Activated CD8-positive, alpha-beta memory T cell treated with anti-CD3 and anti-CD28 coated beads for 36 hours (primary cell): ENCODE results near the gene WDR45B. TPM values are rescaled to one million over a fixed set of nuclear protein-coding genes. Genes with fewer than 3 reads are reported as not detected.

Source experiments
- CTCF ChIA-PET: fragments of 350-600 bp; sonication (Branson Sonifier 250); formaldehyde crosslinking; loops from one replicate; lab custom pipeline; 2021; ENCODE audit warnings: antibody characterized with exemption; lab: Charles Lee
- POLR2A ChIA-PET: fragments of 350-600 bp; sonication (Branson Sonifier 250); formaldehyde crosslinking; loops from one replicate; lab custom pipeline; 2021; ENCODE audit warnings: antibody characterized with exemption; lab: Charles Lee
- total RNA-seq, 2 experiments: library from RNA; stranded (reverse); gene quantifications; one replicate each; pipeline ENCODE4 v1.2.3, GENCODE V29; 2021

WDR45B gene
- total RNA-seq, 2 experiments from 2014 or later, result 57.0 to 57.9 TPM

DNA sequence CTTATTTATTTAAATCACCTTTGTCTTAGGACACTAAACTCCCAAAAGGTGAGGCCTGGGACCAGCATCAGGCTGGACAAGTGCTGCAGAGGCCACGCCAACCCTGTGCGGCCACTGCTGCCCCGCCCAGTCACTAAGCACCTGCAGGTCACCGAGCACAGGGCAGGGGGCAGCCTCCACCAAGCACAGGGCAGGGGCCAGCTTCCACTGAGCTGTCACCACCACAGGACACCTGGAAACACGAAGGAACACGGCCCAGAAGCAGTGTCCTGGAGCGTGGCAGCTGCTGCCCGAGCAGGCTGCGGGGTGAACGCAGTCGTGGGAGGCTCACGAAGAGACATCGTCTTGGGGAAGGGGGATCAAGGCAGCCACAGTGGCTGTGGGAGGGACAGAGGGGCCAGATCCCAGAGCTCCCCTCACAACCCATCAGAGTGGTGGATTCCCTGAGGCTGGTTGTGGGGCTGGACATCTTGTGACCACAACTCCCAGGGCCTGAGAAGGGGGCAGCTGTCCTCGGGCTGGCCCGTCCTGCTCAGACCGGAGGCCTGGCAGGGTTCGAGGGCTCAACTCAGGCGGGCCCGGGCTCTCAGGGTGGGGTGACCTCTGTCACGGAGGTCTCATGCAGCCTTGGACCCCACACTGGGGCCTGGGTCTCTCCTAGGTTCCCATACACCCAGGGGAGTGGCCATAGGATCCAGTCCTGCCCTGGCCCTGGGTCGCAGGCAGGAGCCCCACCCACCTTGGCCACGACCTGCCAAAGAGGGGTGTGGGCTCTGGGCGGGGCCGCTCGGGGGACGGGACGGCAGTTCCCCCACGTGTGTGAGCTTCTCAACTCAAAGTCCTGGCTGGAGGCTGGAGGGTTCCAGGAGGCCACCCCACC lies 31.6 kb upstream of the WDR45B start:
- ChIA-PET POLR2A (no interaction called here), CTCF (no interaction called here)

DNA sequence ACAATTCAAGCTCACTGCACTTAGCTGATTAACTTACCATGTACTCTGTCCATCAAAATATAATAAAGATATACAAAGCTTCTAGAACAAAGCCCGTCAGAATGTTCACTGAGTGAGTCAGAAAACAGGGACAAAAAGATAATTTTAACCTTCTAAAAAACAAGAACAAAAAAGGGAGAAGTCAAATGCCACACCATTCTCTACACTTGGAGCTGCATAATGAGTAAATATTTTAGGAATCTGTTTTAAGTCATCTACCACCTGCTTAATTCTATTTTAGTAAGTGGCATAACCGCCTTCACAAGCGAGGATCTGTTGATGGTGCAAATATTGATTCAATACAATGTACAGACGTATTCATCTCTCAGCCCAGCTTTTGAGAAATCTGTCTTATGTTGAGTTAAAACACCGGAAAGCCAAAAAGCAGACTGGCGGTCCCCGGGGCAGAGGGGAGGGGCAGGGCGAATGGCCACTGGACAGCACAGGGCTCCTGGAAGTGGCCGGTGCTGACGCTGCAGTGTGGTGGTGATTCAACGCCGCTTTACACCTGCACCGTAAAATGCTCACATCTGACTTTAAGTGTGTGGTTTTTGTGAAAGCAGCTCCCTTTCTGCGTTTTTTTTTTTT lies 30.1 kb upstream of the WDR45B start:
- ChIA-PET POLR2A (no interaction called here), CTCF (interaction anchor here (0.5 to 1.0 kb wide), 2 partner anchors 10 to 118 kb away, joined by 3 read pairs; no protein-coding TSS in a partner anchor)

DNA sequence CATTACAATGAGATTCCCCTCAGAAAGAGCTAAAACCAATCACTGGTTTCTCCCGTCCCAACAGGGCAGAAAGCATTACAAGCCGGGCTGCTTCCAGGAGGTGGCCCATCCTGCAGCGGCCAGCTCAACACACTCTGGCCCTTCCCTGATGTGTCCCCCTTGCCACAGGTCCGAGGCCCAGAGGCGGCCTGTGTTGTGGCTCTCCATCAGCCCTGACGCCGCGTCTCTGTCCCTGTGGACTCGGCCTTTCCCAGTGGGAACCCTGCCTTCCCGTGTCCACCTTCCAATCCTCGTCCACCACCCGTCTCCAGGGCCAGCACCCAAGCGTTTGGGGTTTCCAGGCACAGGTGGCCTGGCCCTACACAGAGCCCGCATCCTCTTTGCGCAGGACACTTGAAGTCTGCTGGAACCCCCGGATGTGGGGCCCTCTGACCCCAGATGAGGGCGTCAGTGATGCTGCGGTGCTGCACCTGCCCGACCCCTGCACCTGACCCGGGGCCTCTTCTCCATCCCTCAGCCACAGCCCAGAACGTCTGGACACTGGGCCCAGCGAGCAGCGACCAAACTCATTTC lies 29.2 kb upstream of the WDR45B start:
- CTCF ChIA-PET, result interaction anchor here (1.0 kb wide), 1 partner anchor 9 kb away, joined by 3 read pairs; no protein-coding TSS in a partner anchor
- POLR2A ChIA-PET, result no interaction called here

DNA sequence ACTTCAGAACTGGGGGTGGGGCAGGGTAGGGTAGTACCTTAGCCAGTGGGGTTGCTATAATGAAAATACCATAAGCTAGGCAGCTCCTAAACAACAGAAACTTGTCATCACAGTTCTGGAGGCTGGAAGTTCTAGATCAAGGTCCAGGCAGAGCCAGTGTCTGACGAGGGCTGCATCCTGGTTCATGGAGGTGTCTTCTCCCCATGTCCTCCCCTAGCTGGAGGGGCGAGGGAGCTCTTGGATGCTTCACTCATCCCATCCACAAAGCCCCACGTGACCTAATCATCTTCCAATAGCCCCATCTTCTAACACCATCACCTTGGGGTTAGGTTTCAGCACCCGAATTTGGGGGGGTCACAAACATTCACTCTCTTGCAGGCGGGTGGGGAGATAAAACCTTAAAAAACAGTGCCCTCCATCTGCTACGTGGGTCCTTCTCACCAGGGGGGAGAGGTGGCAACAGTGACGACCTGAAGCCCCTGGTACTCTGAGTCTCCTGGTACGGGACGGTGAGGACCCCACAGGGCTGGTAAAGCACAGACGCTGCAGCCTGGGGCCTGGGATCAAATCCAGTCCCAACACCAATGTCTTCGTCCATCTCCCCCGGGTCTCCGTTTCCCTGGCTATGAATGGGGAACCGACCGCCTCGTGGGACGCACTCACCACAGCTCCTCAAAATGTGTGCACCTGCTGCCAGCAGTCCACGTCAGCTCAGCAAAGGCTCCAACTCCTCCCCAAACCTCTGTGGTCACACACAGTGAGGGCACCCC lies 27.4 kb upstream of the WDR45B start:
- ChIA-PET POLR2A (no interaction called here), CTCF (no interaction called here)

DNA sequence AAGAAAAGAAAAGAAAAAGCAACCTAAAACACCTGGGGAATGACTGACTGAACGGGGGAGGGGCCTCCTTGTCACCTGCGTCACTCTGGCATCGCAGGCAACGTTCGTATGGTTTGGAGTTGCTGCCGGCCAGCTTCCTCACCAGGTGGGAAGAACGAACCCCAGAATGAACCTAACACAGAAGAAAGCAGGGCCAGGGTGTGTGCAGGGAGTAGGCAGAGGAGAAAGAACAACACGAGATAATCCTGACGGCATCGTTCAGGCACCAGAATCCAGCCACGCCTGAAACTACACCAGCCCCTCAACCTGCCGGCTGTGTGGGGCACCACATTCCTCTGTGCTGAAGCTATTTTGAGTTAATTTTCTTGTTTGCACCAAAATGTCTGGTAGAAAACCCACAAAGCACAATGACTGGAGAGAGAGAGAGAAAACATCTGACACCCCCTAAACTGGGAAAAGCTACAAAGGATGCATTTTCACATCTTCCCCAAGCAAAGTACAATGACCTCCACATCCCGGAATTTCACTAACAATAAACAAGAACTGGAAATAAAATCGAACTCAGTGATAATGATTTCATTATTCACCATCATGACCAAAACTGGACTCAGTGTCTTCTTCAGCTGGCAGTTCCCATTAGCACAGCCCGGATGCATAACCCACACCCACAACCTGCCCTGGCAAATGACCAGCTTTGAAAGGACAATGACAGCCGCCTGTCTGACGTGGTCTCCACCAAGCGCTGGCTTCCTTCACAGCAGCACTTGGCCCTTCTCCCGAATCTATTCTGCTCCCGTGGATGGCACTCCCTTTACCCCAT lies 26.6 kb upstream of the WDR45B start:
- ChIA-PET POLR2A (no interaction called here), CTCF (no interaction called here)

DNA sequence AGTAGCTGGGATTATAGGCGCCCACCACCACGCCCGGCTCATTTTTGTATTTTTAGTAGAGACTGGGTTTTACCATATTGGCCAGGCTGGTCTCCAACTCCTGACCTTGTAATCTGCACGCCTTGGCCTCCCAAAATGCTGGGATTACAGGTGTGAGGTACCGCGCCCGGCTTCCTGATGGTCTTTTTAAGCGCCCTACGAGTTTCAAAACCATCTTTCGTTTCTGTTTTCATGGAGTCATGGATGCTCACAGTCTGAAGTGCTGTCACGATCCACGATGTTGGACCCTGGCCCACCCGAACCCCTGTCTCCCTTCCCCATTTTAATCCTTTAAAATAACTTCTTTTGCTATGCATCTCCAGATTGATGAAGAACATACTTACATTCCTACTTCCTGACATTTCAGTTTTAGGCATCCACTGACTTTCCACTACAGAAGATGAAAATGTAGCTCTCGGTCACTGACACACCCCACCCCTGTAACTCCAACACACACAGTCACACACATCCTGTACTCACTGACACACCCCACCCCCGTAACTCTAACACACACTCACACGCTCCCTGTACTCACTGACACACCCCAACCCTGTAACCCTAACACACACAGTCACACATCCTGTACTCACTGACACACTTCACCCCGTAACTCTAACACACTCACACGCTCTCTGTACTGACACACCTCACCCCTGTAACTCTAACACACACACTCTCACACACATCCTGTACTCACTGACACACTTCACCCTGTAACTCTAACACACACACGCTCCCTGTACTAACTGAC lies 22.6 kb upstream of the WDR45B start:
- CTCF ChIA-PET, result interaction anchor here (0.8 kb wide), 1 partner anchor 85 kb away, joined by 3 read pairs; no protein-coding TSS in a partner anchor
- POLR2A ChIA-PET, result no interaction called here

DNA sequence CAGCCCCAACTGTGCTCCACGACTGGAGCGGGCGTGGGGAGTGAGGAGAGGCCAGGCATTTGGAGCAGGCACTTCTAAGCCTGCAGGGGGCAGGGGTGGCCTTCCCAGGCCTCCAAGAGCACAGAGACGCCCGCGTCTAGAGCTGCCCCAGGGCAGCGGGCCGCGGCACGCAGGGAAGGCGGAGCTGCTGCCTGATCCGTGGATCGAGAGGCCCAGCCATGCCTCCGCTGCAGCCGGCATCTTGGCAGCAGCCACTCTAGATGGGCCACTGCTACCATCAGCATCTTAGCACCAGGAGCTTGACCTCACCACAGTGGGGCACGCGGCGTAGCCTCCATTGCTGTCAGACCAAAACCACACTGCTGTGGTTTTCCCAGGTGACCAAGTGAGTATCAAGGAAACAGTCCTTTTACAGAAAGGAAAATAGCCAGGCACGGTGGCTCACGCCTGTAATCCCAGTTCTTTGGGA lies 20.4 kb upstream of the WDR45B start:
- POLR2A ChIA-PET, result no interaction called here
- CTCF ChIA-PET, result interaction anchor here (0.6 to 2.0 kb wide), 11 partner anchors 9 to 113 kb away, joined by 3 to 5 read pairs (median 4); no protein-coding TSS in a partner anchor

DNA sequence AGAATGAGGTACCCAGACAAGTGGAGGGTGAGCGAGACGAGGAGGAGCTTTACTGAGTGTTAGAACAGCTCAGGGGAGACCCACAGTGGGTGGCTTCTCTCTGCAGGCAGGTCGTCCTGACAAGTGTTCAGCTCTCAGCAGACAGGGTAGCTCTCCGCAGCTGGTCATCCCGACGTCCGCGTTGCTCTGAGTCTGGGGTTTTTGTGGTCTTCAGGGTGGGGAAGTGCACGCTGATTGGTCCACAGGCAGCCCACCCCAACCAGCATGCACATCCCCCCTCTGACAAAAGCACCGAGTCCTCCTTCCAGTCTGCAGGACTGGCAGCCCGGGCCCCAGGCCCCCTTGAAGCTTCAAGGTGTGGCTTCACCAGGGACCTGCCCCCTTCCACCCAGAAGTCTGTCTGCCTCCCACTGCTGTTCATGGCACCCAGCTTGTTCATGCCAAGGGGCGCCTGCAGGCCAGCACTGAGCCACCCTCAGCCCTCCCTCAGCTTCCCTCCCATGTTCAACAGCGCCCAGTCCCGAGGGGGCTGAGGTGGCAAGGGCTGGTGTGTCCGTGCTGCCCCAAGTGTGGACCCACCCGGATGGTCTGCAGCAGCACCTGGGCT lies 19.9 kb upstream of the WDR45B start:
- ChIA-PET CTCF (interaction anchor here (0.6 to 2.0 kb wide), 9 partner anchors 12 to 113 kb away, joined by 3 to 5 read pairs (median 4); no protein-coding TSS in a partner anchor), POLR2A (interaction anchor here (0.5 kb wide), 1 partner anchor 175 kb away, joined by 3 read pairs; no protein-coding TSS in a partner anchor)

DNA sequence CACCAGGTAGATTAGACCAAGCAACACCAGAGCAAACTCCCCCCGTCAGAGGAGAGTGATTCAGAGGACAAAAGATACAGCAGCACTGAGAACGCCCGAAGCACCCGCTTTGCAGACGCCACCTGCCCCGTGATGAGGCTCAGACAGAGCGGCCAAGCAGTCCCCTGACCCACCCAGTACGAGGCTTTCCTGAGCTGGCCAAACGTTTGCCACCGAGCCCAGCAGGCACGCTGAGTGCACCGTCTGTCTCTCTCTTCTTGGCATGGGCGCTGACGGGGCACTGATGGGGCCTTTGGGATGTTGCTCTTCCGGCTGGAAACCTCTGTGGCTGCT lies 19.4 kb upstream of the WDR45B start:
- CTCF ChIA-PET, result interaction anchor here (0.6 to 2.0 kb wide), 5 partner anchors 13 to 114 kb away, joined by 3 to 5 read pairs (median 4); no protein-coding TSS in a partner anchor
- POLR2A ChIA-PET, result interaction anchor here (0.5 kb wide), 1 partner anchor 175 kb away, joined by 3 read pairs; no protein-coding TSS in a partner anchor

DNA sequence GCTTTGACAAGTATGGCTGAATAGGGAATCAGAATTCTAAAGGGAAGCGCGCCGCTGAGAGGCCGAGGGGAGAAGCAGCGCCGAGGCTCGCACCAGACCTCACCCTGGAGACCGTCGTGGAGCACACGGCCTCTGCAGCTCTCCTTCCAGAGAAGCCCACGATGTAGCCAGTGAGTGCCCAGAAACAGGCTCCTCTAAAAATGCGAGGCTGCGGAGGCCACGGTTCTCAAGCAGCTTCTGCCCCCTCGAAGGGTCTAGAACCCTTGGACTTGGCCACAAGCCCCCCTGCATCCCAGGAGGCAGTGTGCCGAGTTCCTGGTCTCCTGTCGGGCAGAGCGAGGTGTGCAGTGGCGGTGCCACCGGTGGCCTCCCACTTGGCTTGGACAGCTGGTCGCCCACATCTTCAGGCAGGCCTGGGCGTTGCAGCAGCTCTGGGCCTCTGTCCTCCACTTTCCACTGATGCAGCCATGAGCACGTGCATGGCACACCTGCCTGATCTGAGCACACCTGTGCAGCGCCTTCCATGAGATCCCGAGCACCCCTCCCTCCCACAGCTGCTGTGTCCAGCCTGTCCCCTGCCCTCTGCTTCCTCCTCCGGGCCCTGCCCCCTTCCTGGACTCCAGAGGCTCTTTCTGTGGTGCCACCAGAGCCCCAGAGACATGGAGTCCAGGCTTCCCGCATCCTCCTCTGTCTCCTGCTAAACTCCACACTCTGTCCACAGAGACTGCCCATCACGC lies 18.9 kb upstream of the WDR45B start:
- ChIA-PET CTCF (interaction anchor here (1.7 kb wide), 1 partner anchor 86 kb away, joined by 5 read pairs; no protein-coding TSS in a partner anchor), POLR2A (no interaction called here)

DNA sequence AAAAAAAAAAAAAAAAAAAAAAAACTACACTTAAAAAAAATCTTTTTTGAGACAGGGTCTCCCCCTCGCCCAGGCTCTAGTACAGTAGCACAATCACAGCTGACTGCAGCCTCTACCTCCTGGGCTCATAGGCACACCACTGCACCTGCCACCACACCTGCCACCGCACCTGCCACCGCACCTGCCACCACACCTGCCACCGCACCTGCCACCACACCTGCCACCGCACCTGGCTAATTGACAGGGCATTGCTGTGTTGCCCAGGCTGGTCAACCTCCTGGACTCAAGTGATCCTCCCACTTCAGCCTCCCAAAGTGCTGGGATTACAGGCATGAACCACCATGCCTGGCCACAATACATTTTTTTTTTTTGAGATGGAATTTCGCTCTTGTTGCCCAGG lies 17.6 kb upstream of the WDR45B start:
- ChIA-PET CTCF (no interaction called here), POLR2A (no interaction called here)

DNA sequence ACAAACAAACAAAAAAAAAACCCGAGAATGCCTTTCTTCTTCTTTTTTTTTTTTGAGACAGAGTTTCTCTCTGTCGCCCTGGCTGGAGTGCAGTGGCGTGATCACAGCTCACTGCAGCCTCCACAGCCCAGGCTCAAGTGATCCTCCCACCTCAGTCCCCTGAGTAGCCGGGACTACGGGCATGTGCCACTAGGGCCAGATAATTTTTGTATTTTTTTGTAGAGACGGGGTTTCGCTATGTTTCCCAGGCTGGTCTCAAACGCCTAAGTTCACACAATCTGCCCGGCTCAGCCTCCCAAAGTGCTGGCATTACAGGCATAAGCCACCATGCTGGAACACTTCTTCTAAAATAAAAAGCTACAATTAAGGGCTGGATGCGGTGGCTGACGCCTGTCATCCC lies 17.0 kb upstream of the WDR45B start:
- POLR2A ChIA-PET, result no interaction called here
- CTCF ChIA-PET, result no interaction called here

DNA sequence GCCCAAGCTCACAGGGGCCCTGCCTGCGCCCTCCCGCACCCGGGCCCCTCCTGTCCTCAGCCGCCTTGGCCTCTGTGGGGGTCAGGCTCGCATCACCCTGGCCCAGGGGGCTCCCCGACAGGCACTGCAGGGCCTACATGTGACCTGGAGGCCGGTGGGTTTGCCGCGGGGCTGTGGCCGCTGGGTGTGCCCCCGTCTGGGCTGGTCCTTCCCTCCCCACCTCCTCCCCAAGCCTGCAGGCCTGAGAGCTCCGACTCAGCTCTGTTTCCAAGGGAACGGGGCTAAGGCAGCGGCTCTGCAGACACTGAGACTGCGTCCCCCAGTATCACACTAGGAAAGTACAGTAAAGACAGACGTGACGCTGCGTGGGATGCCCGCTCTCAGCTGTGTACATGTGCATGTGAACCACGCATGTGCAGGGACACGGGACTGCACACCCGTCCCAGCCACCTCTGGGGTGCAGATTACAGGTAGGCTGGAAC lies 16.5 kb upstream of the WDR45B start:
- ChIA-PET CTCF (interaction anchor here (0.6 kb wide), 1 partner anchor 1387 kb away, joined by 3 read pairs; no protein-coding TSS in a partner anchor), POLR2A (no interaction called here)

DNA sequence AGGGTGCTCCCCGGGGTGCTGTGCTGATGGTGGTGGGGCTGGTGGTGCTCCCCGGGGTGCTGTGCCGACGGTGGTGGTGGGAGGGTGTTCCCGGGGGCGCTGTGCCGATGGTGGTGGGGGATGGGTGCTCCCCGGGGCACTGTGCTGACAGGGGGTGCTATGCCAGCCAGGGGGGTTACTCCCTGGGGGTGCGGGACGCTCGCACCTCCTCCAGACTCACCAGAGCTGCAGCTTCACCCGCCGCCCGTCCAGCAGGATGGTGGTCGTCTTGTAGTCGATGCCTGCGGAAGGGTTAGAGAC lies 16.0 kb upstream of the WDR45B start:
- ChIA-PET POLR2A (no interaction called here), CTCF (interaction anchor here (0.6 kb wide), 1 partner anchor 1387 kb away, joined by 3 read pairs; no protein-coding TSS in a partner anchor)

DNA sequence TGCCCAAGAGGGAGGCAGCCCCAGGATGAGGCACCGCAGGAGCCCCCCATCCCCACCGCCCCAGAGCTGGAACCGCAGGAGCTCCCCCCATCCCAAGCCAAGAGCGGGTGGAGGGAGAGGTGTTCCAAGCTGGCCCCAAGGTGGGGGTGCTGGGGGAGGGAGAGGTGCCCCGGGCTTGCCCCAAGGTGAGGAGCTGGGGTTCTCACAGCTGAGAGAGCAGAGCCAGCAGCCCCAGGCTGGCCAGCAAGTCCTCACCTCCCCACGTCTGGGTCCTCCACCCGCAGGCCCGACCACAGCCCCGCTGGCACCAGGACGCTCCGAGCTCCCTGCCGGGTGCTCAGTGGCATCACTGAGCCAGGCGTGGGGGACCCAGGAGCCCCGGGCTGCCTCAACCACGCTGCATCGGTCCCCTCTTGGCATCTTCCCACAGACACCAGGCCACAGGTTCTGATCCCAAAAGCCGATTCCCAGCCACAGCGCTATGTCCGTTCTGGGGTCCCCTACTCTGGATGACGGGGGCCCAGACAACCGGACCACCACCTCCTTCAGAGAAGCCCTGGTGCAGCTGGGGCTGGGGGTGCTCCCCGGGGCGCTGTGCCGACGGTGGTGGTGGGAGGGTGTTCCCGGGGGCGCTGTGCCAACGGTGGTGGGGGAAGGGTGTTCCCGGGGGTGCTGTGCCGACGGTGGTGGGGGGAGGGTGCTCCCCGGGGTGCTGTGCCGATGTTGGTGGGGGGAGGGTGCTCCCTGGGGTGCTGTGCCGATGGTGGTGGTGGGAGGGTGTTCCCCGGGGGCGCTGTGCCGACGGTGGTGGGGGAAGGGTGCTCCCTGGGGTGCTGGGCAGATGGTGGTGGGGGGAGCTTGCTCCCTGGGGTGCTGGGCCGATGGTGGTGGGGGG lies 15.4 kb upstream of the WDR45B start:
- POLR2A ChIA-PET, result no interaction called here
- CTCF ChIA-PET, result interaction anchor here (0.6 to 0.8 kb wide), 2 partner anchors 112 to 1386 kb away, joined by 3 read pairs; no protein-coding TSS in a partner anchor
